Measurements from ENCODE around the gene MS4A2. TPM values are rescaled to one million over a fixed set of nuclear protein-coding genes. Genes with fewer than 3 reads are reported as not detected.

The MS4A2 gene
- total RNA-seq, 1 experiment from 2014 or later, result not detected

DNA sequence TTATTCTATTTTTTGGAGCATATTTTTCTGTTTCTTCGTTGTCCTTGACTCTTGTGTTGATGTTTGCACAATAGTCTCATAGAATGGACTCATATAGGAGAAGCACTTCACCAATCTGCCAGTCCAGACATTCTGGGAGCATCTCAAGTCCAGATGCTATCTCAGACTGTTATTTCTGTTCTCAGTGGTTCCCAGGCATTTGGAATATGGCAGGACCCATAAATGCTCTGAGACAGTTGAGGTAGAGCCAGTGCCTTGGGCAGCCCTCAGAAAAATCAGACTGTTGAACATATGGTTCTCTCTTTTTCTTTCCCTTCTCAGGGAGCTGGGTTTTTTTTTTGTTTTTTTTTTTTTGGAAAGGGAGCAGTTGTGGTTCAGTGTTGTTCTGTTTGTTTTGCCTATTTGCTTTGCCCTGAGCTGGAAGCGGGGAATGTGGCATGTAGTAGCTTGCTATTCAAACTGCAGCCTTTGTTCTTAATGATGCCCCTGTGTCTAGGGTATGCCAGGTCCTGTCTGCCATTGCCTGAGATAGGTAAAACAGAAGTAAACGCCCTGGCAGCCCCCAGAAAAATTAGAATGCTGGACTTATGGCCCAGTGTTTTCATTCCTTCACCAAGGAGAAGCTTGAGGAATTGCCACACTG lies 3.7 kb upstream of the MS4A2 start:
- TF ChIP-seq SIN3A (IDR thresholded peaks at IDR 0.05; ENCODE audit: borderline replicate concordance, insufficient read depth, low read depth, low read length) (no peak), POLR2AphosphoS5 (IDR thresholded peaks at IDR 0.05; ENCODE audit: low read depth, low read length) (no peak), TCF7L2 (IDR thresholded peaks at IDR 0.05; ENCODE audit: low read depth, low read length) (no peak)
- TF ChIP-seq, protein P1, sequence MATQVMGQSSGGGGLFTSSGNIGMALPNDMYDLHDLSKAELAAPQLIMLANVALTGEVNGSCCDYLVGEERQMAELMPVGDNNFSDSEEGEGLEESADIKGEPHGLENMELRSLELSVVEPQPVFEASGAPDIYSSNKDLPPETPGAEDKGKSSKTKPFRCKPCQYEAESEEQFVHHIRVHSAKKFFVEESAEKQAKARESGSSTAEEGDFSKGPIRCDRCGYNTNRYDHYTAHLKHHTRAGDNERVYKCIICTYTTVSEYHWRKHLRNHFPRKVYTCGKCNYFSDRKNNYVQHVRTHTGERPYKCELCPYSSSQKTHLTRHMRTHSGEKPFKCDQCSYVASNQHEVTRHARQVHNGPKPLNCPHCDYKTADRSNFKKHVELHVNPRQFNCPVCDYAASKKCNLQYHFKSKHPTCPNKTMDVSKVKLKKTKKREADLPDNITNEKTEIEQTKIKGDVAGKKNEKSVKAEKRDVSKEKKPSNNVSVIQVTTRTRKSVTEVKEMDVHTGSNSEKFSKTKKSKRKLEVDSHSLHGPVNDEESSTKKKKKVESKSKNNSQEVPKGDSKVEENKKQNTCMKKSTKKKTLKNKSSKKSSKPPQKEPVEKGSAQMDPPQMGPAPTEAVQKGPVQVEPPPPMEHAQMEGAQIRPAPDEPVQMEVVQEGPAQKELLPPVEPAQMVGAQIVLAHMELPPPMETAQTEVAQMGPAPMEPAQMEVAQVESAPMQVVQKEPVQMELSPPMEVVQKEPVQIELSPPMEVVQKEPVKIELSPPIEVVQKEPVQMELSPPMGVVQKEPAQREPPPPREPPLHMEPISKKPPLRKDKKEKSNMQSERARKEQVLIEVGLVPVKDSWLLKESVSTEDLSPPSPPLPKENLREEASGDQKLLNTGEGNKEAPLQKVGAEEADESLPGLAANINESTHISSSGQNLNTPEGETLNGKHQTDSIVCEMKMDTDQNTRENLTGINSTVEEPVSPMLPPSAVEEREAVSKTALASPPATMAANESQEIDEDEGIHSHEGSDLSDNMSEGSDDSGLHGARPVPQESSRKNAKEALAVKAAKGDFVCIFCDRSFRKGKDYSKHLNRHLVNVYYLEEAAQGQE (IDR thresholded peaks at IDR 0.05; ENCODE audit: insufficient read depth in 1 of 2, low read depth in 2 of 2, low read length in 1 of 2), result no peak
- TF ChIP-seq, protein P2, sequence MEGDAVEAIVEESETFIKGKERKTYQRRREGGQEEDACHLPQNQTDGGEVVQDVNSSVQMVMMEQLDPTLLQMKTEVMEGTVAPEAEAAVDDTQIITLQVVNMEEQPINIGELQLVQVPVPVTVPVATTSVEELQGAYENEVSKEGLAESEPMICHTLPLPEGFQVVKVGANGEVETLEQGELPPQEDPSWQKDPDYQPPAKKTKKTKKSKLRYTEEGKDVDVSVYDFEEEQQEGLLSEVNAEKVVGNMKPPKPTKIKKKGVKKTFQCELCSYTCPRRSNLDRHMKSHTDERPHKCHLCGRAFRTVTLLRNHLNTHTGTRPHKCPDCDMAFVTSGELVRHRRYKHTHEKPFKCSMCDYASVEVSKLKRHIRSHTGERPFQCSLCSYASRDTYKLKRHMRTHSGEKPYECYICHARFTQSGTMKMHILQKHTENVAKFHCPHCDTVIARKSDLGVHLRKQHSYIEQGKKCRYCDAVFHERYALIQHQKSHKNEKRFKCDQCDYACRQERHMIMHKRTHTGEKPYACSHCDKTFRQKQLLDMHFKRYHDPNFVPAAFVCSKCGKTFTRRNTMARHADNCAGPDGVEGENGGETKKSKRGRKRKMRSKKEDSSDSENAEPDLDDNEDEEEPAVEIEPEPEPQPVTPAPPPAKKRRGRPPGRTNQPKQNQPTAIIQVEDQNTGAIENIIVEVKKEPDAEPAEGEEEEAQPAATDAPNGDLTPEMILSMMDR (IDR thresholded peaks at IDR 0.05), result no peak
- Histone ChIP-seq H3K4me3 (ENCODE audit: low read depth in 2 of 2, low read length in 2 of 2) (no peak overlapping the region), H3K4me1 (ENCODE audit: control insufficient read depth, insufficient read depth, low read length) (no peaks in the 10 kb centered on the region), H3K9me3 (ENCODE audit: control insufficient read depth, insufficient read depth, low read depth, low read length) (no peaks in the 10 kb centered on the region), H3K27me3 (ENCODE audit: control insufficient read depth, insufficient read depth, low read length) (no peaks in the 10 kb centered on the region), H3K27ac (ENCODE audit: low read length) (no peak overlapping the region), H3K36me3 (ENCODE audit: control insufficient read depth, insufficient read depth, low read length) (no peaks in the 10 kb centered on the region)
- no peak for DNase-seq (ENCODE audit: low read depth, low spot score)
- ATAC-seq, result no peak
- in situ Hi-C loops (cut with HindIII; ENCODE audit: low pct_unique_long_range_greater_than_20kb, low sequenced_read_pairs) (no loop called here), intact Hi-C loops (cut with micrococcal nuclease; ENCODE audit: unreplicated experiment) (no loop called here)
- POLR2A ChIA-PET, result no interaction called here
- CTCF ChIA-PET, result no interaction called here
- BruUV-seq (replicated peaks), result no TSS peak

DNA sequence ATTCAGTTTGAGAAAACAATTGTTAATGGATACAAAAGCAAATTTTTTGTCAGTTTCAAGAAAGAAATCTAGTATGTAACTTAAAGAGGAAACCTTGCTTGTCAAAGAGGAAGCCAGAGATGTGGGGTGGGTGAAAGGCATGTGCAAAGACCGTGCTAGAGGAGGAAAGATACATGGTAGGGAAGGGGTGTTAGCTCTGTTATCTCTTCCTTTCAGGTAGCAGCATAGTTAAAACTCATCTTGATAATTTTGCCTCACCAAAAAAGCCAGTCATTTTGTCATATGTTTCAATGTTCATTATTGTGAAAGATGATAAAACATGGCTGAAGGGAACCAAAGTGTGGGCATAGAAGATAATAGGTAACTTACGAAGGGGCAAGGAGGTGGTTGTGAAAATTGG lies 2.6 kb upstream of the MS4A2 start:
- ATAC-seq (no peak), DNase-seq (ENCODE audit: low read depth, low spot score) (no peak)
- intact Hi-C loops (cut with micrococcal nuclease; ENCODE audit: unreplicated experiment), result no loop called here
- no TSS peak for BruUV-seq (replicated peaks)
- Histone ChIP-seq H3K4me1 (ENCODE audit: control insufficient read depth, insufficient read depth, low read length) (no peaks in the 10 kb centered on the region), H3K27me3 (ENCODE audit: control insufficient read depth, insufficient read depth, low read length) (no peaks in the 10 kb centered on the region), H3K36me3 (ENCODE audit: control insufficient read depth, insufficient read depth, low read length) (no peaks in the 10 kb centered on the region), H3K9me3 (ENCODE audit: control insufficient read depth, insufficient read depth, low read depth, low read length) (no peaks in the 10 kb centered on the region), H3K4me3 (ENCODE audit: low read depth in 2 of 2, low read length in 2 of 2) (no peak overlapping the region), H3K27ac (ENCODE audit: low read length) (no peak overlapping the region)
- TF ChIP-seq TCF7L2 (IDR thresholded peaks at IDR 0.05; ENCODE audit: low read depth, low read length) (no peak), SIN3A (IDR thresholded peaks at IDR 0.05; ENCODE audit: borderline replicate concordance, insufficient read depth, low read depth, low read length) (no peak), POLR2AphosphoS5 (IDR thresholded peaks at IDR 0.05; ENCODE audit: low read depth, low read length) (no peak)
- TF ChIP-seq, protein P1 (IDR thresholded peaks at IDR 0.05; ENCODE audit: insufficient read depth in 1 of 2, low read depth in 2 of 2, low read length in 1 of 2), result no peak
- TF ChIP-seq, protein P2 (IDR thresholded peaks at IDR 0.05), result no peak
- POLR2A ChIA-PET, result no interaction called here
- in situ Hi-C loops (cut with HindIII; ENCODE audit: low pct_unique_long_range_greater_than_20kb, low sequenced_read_pairs), result no loop called here
- CTCF ChIA-PET, result no interaction called here

All from Panc1 (cell line).